ENCODE results near the gene ABCA12.

ABCA12 gene

DNA sequence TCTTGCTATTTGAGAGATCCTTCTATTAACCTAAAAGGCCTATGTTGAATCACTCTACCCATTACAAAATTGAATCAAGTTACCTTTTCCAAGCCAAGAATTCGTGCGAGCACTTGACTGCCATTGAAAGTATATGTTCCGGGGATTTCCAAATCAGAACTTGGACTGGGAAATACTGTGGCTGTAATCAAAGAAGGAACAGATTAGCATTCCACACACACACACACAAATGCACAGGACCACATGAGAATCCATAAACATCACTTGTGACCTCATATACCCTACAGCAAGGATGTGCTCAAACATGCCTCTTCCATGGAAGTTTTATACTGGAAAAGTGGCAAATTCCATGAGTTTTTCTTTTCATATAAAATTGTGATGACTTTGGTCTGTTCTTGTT, 86.0 kb downstream of the ABCA12 start:
- TF ChIP-seq, protein P1, sequence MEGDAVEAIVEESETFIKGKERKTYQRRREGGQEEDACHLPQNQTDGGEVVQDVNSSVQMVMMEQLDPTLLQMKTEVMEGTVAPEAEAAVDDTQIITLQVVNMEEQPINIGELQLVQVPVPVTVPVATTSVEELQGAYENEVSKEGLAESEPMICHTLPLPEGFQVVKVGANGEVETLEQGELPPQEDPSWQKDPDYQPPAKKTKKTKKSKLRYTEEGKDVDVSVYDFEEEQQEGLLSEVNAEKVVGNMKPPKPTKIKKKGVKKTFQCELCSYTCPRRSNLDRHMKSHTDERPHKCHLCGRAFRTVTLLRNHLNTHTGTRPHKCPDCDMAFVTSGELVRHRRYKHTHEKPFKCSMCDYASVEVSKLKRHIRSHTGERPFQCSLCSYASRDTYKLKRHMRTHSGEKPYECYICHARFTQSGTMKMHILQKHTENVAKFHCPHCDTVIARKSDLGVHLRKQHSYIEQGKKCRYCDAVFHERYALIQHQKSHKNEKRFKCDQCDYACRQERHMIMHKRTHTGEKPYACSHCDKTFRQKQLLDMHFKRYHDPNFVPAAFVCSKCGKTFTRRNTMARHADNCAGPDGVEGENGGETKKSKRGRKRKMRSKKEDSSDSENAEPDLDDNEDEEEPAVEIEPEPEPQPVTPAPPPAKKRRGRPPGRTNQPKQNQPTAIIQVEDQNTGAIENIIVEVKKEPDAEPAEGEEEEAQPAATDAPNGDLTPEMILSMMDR (conservative IDR thresholded peaks at IDR 0.05; ENCODE audit: low read depth, low read length) = no peak
- no peak overlapping the region for H3K4me3 ChIP-seq (ENCODE audit: low read depth, low read length)
- no peak for DNase-seq (ENCODE audit: low read depth)

DNA sequence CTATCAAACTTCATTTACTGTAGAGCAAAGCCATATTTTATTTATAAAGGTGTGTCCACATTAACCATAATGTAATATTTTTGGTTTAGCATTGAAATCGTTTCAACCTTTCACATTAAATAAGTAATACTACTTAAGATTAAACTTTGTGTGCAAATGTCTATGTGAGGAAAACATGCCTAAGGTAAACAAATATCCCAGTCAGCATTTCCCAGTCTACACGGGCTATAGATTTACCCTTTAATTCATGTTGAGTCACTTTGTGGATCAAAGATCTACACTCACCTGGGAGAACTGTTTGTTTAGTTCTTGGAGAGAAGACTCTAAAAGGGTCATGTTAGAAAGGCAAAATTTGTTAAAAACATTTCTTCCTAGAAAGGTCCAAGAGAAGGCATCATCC, 89.1 kb downstream of the ABCA12 start:
- TF ChIP-seq, protein P1 (conservative IDR thresholded peaks at IDR 0.05; ENCODE audit: low read depth, low read length) = no peak
- no peak for DNase-seq (ENCODE audit: low read depth)
- H3K4me3 ChIP-seq (ENCODE audit: low read depth, low read length) = no peak overlapping the region

DNA sequence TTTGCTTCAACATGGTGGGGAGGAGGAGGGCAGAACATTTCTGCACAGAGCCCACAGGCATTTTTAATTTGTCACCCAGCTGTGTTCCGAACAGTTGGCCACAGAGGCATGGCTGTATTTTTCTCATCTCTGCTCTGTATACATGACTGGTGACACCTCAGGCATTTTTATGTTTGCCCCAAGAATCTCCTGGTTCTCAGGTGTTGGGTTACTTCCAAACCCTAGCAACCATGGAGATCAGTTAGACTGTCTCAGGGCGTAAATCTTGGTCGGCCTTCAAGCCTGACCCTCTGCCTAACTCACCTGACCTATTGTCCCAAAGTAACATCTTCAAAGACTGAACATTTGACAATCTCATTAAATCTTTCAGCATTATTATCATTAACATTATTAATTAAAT, 100.0 kb downstream of the ABCA12 start:
- no peak overlapping the region for H3K4me3 ChIP-seq (ENCODE audit: low read depth, low read length)
- TF ChIP-seq, protein P1 (conservative IDR thresholded peaks at IDR 0.05; ENCODE audit: low read depth, low read length) = no peak
- no peak for DNase-seq (ENCODE audit: low read depth)

DNA sequence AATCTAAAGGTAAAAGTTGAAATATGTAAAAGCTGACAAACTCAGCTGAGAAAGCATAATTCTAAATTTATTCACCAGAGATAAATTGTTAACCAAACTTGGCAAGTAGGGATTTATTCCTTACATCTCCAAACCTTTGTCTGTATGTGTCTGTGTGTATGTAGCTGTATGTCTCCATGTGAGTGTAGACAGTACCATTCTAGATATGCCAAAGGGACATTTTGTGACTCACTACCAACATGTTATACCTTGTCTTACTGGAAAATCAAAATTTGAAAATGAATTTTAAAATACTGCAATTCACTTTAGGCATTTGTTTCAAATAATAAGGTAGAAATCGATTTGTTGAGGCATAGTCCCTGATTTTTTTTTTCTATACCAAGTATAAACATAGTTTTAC, 102.1 kb downstream of the ABCA12 start:
- TF ChIP-seq, protein P1 (conservative IDR thresholded peaks at IDR 0.05; ENCODE audit: low read depth, low read length) = no peak
- H3K4me3 ChIP-seq (ENCODE audit: low read depth, low read length) = no peak overlapping the region
- DNase-seq (ENCODE audit: low read depth) = no peak

DNA sequence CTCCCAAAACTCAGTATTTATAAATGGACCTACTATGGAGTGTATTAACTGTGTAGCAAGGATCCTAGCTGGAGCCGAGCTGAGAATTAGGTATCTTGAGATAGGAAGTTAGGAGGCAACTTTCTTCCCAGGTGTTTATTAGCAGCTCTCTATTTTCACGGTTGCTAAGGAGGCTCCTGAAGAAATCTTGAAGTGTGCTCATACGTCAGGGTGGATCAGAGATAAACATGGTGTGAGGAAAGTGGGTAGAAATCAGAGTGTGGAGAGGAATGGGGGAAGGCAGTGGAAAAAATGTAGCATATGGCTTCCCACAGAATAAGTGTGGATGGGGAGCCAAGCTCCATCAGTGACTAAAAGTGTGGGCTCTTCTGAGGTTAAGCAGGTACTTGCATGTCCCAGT, 104.3 kb downstream of the ABCA12 start:
- H3K4me3 ChIP-seq (ENCODE audit: low read depth, low read length) = no peak overlapping the region
- DNase-seq (ENCODE audit: low read depth) = peak; percentile 1
- TF ChIP-seq, protein P1 (conservative IDR thresholded peaks at IDR 0.05; ENCODE audit: low read depth, low read length) = no peak

DNA sequence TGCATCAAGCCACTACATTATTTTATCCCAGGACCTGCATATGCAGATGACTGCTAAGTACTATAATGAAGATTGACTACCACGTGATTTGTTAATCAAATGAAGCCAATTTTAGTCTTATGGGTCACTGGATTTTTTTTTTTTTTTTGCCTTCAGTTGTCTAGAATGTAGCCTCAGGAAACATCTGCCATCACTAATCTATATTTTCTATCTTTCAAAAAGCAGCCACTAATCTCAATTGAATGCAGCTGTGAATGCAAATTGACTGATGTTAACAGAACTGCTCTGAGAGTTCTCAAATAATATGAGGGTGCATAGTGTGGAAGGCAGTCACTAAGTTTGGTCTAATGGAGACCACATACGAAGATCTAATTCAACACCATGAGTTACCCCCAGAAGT, 106.3 kb downstream of the ABCA12 start:
- TF ChIP-seq, protein P1 (conservative IDR thresholded peaks at IDR 0.05; ENCODE audit: low read depth, low read length) = no peak
- DNase-seq (ENCODE audit: low read depth) = no peak
- H3K4me3 ChIP-seq (ENCODE audit: low read depth, low read length) = no peak overlapping the region

DNA sequence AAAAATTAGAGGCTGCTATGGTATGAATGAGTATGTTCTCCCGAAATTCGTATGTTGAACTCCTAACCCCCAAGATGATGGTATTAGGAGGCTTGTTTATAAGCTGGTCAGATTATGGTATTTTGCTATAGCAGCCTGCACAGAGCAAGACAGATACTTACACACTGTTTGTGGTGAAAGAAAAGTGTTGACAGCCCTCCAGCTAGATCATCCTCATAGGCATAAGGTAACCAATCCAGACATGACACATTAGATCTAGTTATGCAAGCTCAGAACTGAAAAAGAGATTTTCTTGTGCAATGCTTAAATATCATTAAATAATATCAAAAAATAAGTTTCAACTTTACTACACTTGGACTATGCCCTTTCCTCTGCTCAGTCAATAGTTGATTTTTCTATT, 107.1 kb downstream of the ABCA12 start:
- H3K4me3 ChIP-seq (ENCODE audit: low read depth, low read length) = no peak overlapping the region
- no peak for DNase-seq (ENCODE audit: low read depth)
- TF ChIP-seq, protein P1 (conservative IDR thresholded peaks at IDR 0.05; ENCODE audit: low read depth, low read length) = no peak

Measured in choroid plexus epithelial cell (primary cell).